Uterus (tissue), 4 donors: ENCODE results near the gene PPP1R10. TPM values are rescaled to one million over a fixed set of nuclear protein-coding genes. Genes with fewer than 3 reads are reported as not detected.

Experiments used
- DNase-seq, 2 donors: peaks; one replicate each; pipeline ENCODE4 v3.0.0-alpha.2; 2019 to 2020
- H3K27ac ChIP-seq, 2 donors: fragments of 200-600 bp; sonication (generic); 1 replicate in 1 of 2; 2 replicates in 1 of 2; pipeline ENCODE4 v1.5.1; 2016 to 2018
- H3K27me3 ChIP-seq, 2 donors: fragments of 200-600 bp; sonication (generic); one replicate each; pipeline ENCODE4 v1.5.1; 2018 to 2019; ENCODE audit warnings: control low read depth in 1 of 2
- H3K36me3 ChIP-seq, 2 donors: fragments of 200-600 bp; sonication (generic); one replicate each; pipeline ENCODE4 v1.5.1; 2019; ENCODE audit warnings: control low read depth in 1 of 2
- H3K4me1 ChIP-seq, 2 donors: fragments of 200-600 bp; sonication (generic); one replicate each; pipeline ENCODE4 v1.5.1; 2018 to 2019; ENCODE audit warnings: control low read depth in 1 of 2
- H3K4me3 ChIP-seq, 2 donors: fragments of 200-600 bp; sonication (generic); 1 replicate in 1 of 2; 2 replicates in 1 of 2; pipeline ENCODE4 v1.5.1; 2018 to 2019; ENCODE audit warnings: mild to moderate bottlenecking in 1 of 2
- H3K9me3 ChIP-seq, 2 donors: fragments of 200-600 bp; sonication (generic); one replicate each; pipeline ENCODE4 v1.5.1; 2019; ENCODE audit warnings: control low read depth in 1 of 2
- CTCF ChIP-seq, 4 experiments: fragments of 200-600 bp in 2 of 4; fragments of 450-650 bp in 2 of 4; sonication (generic) in 2 of 4; IDR thresholded peaks; one replicate each; pipeline ENCODE4 v1.5.1; 2016 to 2019; ENCODE audit warnings: antibody characterized with exemption in 4 of 4, mild to moderate bottlenecking in 2 of 4, moderate library complexity in 1 of 4
- POLR2A ChIP-seq, 2 donors: fragments of 450-650 bp; IDR thresholded peaks; one replicate each; pipeline ENCODE4 v1.6.1; 2016; ENCODE audit warnings: antibody characterized with exemption in 2 of 2, mild to moderate bottlenecking in 1 of 2, moderate library complexity in 1 of 2
- intact Hi-C: fragments of 100-400 bp; cut with DNase I; formaldehyde crosslinking; loops from one replicate; pipeline ENCODE4 v1.15.1; 2023; ENCODE audit warnings: low total_unique reads
- total RNA-seq, 4 donors: library from RNA; depleted of rRNA in 3 of 4; stranded (reverse); fragments of >200 nt in 3 of 4; gene quantifications; one replicate each; pipeline versions ENCODE4 v1.1.0 to v1.2.4, GENCODE V29; 2014 to 2023
- donor health status: DM: yes; HTN: yes; CAD: no.

The PPP1R10 gene
- total RNA-seq, 4 donors from 2014 or later = 24.1 to 86.0 (median 40.2) TPM

- no peaks in the 10 kb centered on the region for H3K27me3 ChIP-seq
- intact Hi-C loops = no loop called here
- no peak overlapping the region for H3K4me3 ChIP-seq
- H3K4me1 ChIP-seq = peaks cover 0 to 21% of the 10 kb centered on the region in 2 donors
- H3K36me3 ChIP-seq = no peaks in the 10 kb centered on the region
- no peak for DNase-seq
- peak overlapping the region; percentile 36 to 98 for H3K27ac ChIP-seq
- TF ChIP-seq POLR2A (IDR thresholded peaks at IDR 0.05) = no peak
- TF ChIP-seq CTCF (IDR thresholded peaks at IDR 0.05) = peak in 1 of 4 experiments; percentile 27
- H3K9me3 ChIP-seq = no peaks in the 10 kb centered on the region
These were observed 4.8 kb downstream of the PPP1R10 start for GRCh38 chr6:30612213-30612612.

GRCh38 chr6:30611856-30612194 is 5.2 kb downstream of the PPP1R10 start:
- TF ChIP-seq CTCF (IDR thresholded peaks at IDR 0.05) = no peak
- TF ChIP-seq POLR2A (IDR thresholded peaks at IDR 0.05) = no peak
- H3K36me3 ChIP-seq = no peaks in the 10 kb centered on the region
- peaks cover 0 to 21% of the 10 kb centered on the region in 2 donors for H3K4me1 ChIP-seq
- intact Hi-C loops = no loop called here
- no peaks in the 10 kb centered on the region for H3K27me3 ChIP-seq
- no peak overlapping the region for H3K4me3 ChIP-seq
- H3K9me3 ChIP-seq = no peaks in the 10 kb centered on the region
- peak overlapping the region; percentile 36 to 98 for H3K27ac ChIP-seq
- DNase-seq = no peak

- Histone ChIP-seq H3K27me3 (no peaks in the 10 kb centered on the region), H3K36me3 (no peaks in the 10 kb centered on the region), H3K27ac (peak overlapping the region; percentile 36 to 98), H3K4me3 (no peak overlapping the region), H3K9me3 (no peaks in the 10 kb centered on the region), H3K4me1 (peaks cover 0 to 21% of the 10 kb centered on the region in 2 donors)
- intact Hi-C loops = no loop called here
- no peak for TF ChIP-seq POLR2A (IDR thresholded peaks at IDR 0.05)
- TF ChIP-seq CTCF (IDR thresholded peaks at IDR 0.05) = no peak
- DNase-seq = no peak
These were observed 5.7 kb downstream of the PPP1R10 start for GRCh38 chr6:30611150-30611855.

GRCh38 chr6:30610065-30610464 is 7.0 kb downstream of the PPP1R10 start:
- intact Hi-C loops = no loop called here
- Histone ChIP-seq H3K4me1 (peaks cover 0 to 21% of the 10 kb centered on the region in 2 donors), H3K27ac (peak overlapping the region; percentile 26 to 98)

More at GRCh38 chr6:30610065-30610464, 7.0 kb downstream of the PPP1R10 start:
- H3K9me3 ChIP-seq = no peaks in the 10 kb centered on the region
- H3K27me3 ChIP-seq = no peaks in the 10 kb centered on the region
- H3K36me3 ChIP-seq = no peaks in the 10 kb centered on the region
- no peak for DNase-seq
- TF ChIP-seq POLR2A (IDR thresholded peaks at IDR 0.05) (no peak), CTCF (IDR thresholded peaks at IDR 0.05) (no peak)
- no peak overlapping the region for H3K4me3 ChIP-seq
